ENCODE results near the gene OR4B1. TPM values are rescaled to one million over a fixed set of nuclear protein-coding genes. Genes with fewer than 3 reads are reported as not detected.

The OR4B1 gene
- total and polyA plus RNA-seq, 2 of the 8 experiments (the other 6 are each of a cell fraction or from before 2014, with no cell fraction given), result not detected

DNA sequence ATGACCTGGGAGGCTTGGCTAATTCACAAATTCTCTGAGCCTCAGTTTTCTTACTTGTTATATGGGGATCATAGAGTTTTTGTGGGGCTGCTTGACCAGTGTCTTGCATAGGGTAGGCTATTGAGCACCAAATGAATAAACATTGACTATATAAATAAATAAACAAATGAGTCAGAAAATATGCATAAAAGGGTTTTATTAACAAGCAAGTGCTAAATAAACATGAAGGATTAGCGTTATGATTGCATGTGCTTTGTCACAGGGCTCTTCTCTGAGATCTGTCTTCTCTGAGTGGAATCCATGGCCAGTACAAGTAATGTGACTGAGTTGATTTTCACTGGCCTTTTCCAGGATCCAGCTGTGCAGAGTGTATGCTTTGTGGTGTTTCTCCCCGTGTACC is at the start of gene OR4B1 (continued):
- no peak for TF ChIP-seq SP4 (IDR thresholded peaks at IDR 0.05; ENCODE audit: low read length)
- no peak for TF ChIP-seq TAF7 (optimal IDR thresholded peaks at IDR 0.05; ENCODE audit: borderline replicate concordance, low read depth, low read length)
- no peak for TF ChIP-seq RAD21 (IDR thresholded peaks at IDR 0.05 in 1 of 2, conservative IDR thresholded peaks at IDR 0.05 in 1 of 2; ENCODE audit: low read depth in 2 of 2, low read length in 2 of 2)
- TF ChIP-seq RNF2 (IDR thresholded peaks at IDR 0.05; ENCODE audit: borderline replicate concordance, low read depth, low read length, missing control alignments, poor library complexity, severe bottlenecking), result no peak
- TF ChIP-seq, protein P1, sequence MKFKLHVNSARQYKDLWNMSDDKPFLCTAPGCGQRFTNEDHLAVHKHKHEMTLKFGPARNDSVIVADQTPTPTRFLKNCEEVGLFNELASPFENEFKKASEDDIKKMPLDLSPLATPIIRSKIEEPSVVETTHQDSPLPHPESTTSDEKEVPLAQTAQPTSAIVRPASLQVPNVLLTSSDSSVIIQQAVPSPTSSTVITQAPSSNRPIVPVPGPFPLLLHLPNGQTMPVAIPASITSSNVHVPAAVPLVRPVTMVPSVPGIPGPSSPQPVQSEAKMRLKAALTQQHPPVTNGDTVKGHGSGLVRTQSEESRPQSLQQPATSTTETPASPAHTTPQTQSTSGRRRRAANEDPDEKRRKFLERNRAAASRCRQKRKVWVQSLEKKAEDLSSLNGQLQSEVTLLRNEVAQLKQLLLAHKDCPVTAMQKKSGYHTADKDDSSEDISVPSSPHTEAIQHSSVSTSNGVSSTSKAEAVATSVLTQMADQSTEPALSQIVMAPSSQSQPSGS (IDR thresholded peaks at IDR 0.05; ENCODE audit: low read length), result no peak
- TF ChIP-seq NRF1 (IDR thresholded peaks at IDR 0.05; ENCODE audit: low read depth, low read length), result no peak
